Chondrocyte (in vitro differentiated cells): Measurements from ENCODE around the gene EPB41. TPM values are rescaled to one million over a fixed set of nuclear protein-coding genes. Genes with fewer than 3 reads are reported as not detected.

Experiments used
- DNase-seq: peaks from one replicate; pipeline ENCODE4 v3.0.0; 2021; ENCODE audit warnings: mixed read lengths, low spot score
- H3K27ac Mint-ChIP-seq: one replicate; pipeline ENCODE4 v1.8.0; 2021; ENCODE audit warnings: mild to moderate bottlenecking, moderate library complexity, mixed read lengths; ENCODE audit not compliant: unreplicated experiment
- H3K27me3 Mint-ChIP-seq: 2 replicates; pipeline ENCODE4 v1.8.0; 2021; ENCODE audit warnings: low read depth, mixed read lengths
- H3K36me3 Mint-ChIP-seq: 2 replicates; pipeline ENCODE4 v1.8.0; 2021; ENCODE audit warnings: low read depth, mixed read lengths
- H3K4me1 Mint-ChIP-seq: 2 replicates; pipeline ENCODE4 v1.8.0; 2021; ENCODE audit warnings: low read depth, mild to moderate bottlenecking, mixed read lengths
- H3K4me3 Mint-ChIP-seq: one replicate; pipeline ENCODE4 v1.8.0; 2021; ENCODE audit warnings: mild to moderate bottlenecking, moderate library complexity, mixed read lengths; ENCODE audit not compliant: unreplicated experiment
- H3K9me3 Mint-ChIP-seq: 2 replicates; pipeline ENCODE4 v1.8.0; 2021; ENCODE audit warnings: low read depth, mixed read lengths
- total RNA-seq: library from RNA; stranded (reverse); gene quantifications from 3 replicates; pipeline ENCODE4 v1.2.1, GENCODE V29; 2021
- TF ChIP-seq, protein P1 (sequence below): fragments of 200-600 bp; sonication (generic); IDR thresholded peaks from 2 replicates; pipeline ENCODE4 v1.5.0; 2021; ENCODE audit warnings: antibody characterized with exemption, mild to moderate bottlenecking, moderate library complexity

EPB41 gene
- total RNA-seq, 1 donor from 2014 or later = 17.7 TPM

DNA sequence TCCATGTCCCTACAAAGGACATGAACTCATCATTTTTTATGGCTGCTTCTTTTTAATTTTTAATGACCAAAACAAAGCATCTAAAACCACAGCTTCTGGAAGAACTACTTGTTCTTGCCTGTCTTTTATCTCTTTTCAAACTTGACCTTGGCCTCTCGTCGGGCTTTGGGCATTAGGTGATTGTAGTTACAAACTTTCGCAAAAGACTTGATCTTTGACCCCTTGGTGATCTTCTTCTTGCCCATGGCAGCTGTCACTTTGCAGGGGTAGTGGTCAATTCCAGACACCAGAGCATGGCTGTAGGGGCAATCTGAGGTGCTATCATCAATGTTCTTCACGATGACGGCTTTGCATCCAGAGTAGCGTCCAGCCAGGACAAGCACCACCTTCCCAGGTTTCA is 67.8 kb downstream of the EPB41 start:
- TF ChIP-seq, protein P1, sequence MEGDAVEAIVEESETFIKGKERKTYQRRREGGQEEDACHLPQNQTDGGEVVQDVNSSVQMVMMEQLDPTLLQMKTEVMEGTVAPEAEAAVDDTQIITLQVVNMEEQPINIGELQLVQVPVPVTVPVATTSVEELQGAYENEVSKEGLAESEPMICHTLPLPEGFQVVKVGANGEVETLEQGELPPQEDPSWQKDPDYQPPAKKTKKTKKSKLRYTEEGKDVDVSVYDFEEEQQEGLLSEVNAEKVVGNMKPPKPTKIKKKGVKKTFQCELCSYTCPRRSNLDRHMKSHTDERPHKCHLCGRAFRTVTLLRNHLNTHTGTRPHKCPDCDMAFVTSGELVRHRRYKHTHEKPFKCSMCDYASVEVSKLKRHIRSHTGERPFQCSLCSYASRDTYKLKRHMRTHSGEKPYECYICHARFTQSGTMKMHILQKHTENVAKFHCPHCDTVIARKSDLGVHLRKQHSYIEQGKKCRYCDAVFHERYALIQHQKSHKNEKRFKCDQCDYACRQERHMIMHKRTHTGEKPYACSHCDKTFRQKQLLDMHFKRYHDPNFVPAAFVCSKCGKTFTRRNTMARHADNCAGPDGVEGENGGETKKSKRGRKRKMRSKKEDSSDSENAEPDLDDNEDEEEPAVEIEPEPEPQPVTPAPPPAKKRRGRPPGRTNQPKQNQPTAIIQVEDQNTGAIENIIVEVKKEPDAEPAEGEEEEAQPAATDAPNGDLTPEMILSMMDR = no peak
- H3K4me3 Mint-ChIP-seq = no peak overlapping the region
- H3K9me3 Mint-ChIP-seq = peaks cover 2% of the 10 kb centered on the region
- no peak overlapping the region for H3K27ac Mint-ChIP-seq
- peaks cover 22% of the 10 kb centered on the region for H3K4me1 Mint-ChIP-seq
- H3K36me3 Mint-ChIP-seq = no peaks in the 10 kb centered on the region
- DNase-seq = no peak
- no peaks in the 10 kb centered on the region for H3K27me3 Mint-ChIP-seq

GRCh38 chr1:28983091-28983490 is 68.7 kb downstream of the EPB41 start:
- Mint-ChIP-seq H3K27me3 (no peaks in the 10 kb centered on the region), H3K4me1 (peaks cover 29% of the 10 kb centered on the region), H3K36me3 (no peaks in the 10 kb centered on the region), H3K27ac (no peak overlapping the region), H3K4me3 (no peak overlapping the region), H3K9me3 (peaks cover 2% of the 10 kb centered on the region)
- no peak for DNase-seq
- TF ChIP-seq, protein P1 = no peak

DNA sequence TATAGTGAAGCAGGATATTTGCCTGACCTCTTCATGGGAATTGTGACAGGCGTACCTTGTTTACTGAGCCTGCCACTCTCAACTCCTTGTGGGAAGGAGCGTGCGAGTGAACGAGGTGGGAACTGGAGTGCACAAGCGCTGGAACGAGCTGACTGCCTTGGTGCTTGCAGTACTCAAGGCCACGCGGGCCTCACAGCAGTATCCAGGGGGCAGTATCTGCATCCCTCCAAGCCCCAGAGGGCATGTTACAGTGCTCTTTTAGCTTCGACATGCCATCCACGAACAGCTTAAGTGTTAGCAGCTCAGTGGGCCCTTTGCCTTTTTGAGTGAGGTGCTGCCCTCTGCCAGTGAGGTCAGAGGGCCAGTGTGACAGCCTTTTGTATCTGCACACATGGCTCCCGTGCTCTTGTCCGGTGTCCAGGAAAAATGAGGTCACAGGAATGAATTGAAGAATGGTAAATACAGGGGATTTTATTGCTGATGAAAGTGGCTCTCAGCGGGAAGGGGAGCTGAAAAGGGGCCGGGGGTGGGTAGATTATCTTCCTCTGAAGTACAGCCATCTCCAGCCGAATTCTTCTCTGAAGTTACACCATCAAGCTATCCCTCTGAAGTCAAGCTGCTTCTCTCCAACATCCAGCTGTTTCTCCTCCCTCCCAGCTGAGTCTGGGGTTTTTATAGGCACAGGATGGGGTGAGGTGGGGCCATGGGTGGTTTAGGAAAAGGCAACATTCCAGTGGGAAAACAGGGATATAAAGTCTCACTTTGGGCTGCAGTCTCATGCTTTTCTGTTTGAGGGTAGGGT is 69.3 kb downstream of the EPB41 start:
- H3K36me3 Mint-ChIP-seq = no peaks in the 10 kb centered on the region
- peak overlapping the region; percentile 51 for H3K27ac Mint-ChIP-seq
- no peak overlapping the region for H3K4me3 Mint-ChIP-seq
- DNase-seq = no peak
- no peaks in the 10 kb centered on the region for H3K27me3 Mint-ChIP-seq
- H3K4me1 Mint-ChIP-seq = peaks cover 29% of the 10 kb centered on the region
- peaks cover 2% of the 10 kb centered on the region for H3K9me3 Mint-ChIP-seq
- TF ChIP-seq, protein P1 = peak; percentile 40

DNA sequence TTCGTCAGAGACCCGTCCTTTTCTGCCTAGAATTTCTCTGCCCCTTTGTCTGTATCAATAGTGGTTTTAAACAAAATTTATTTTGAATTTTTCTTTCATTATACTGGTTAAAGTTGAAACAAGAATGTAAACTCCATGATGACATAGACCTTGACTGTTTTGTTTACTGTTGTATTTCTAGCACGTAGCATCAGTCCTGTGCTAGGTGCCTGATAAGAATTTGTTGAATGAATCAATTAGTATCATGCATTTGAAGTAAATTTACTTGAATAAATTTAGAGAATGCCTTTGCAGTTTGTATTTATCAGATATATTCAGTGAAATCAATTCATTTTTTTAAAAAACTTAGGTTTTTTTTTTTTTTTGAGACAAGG is 69.9 kb downstream of the EPB41 start:
- no peak for DNase-seq
- Mint-ChIP-seq H3K9me3 (peaks cover 2% of the 10 kb centered on the region), H3K4me1 (peaks cover 29% of the 10 kb centered on the region), H3K27ac (no peak overlapping the region), H3K4me3 (no peak overlapping the region), H3K36me3 (no peaks in the 10 kb centered on the region), H3K27me3 (no peaks in the 10 kb centered on the region)
- TF ChIP-seq, protein P1 = no peak

- Mint-ChIP-seq H3K27ac (peak overlapping the region; percentile 29), H3K36me3 (no peaks in the 10 kb centered on the region)
Measured at GRCh38 chr1:28985427-28985826, 71.1 kb downstream of the EPB41 start.

More at GRCh38 chr1:28985427-28985826, 71.1 kb downstream of the EPB41 start:
- DNase-seq = no peak
- H3K4me3 Mint-ChIP-seq = no peak overlapping the region
- H3K9me3 Mint-ChIP-seq = peaks cover 2% of the 10 kb centered on the region
- H3K4me1 Mint-ChIP-seq = peaks cover 29% of the 10 kb centered on the region
- TF ChIP-seq, protein P1 = no peak
- no peaks in the 10 kb centered on the region for H3K27me3 Mint-ChIP-seq
